Ishikawa (cell line): Measurements from ENCODE around the gene RRAGB.

Experiments used
- CEBPB ChIP-seq: IDR thresholded peaks from 2 replicates; pipeline ENCODE4 v1.6.1; 2012
- CREB1 ChIP-seq: IDR thresholded peaks from 2 replicates; pipeline ENCODE4 v1.6.1; 2012; ENCODE audit warnings: low read depth
- EGR1 ChIP-seq: IDR thresholded peaks from 2 replicates; pipeline ENCODE4 v1.6.1; 2012
- EP300 ChIP-seq: IDR thresholded peaks from 2 replicates; pipeline ENCODE4 v1.6.1; 2012; ENCODE audit warnings: borderline replicate concordance
- FOXM1 ChIP-seq: IDR thresholded peaks from 2 replicates; pipeline ENCODE4 v1.6.1; 2012; ENCODE audit warnings: low read depth, borderline replicate concordance
- NFIC ChIP-seq: IDR thresholded peaks from 2 replicates; pipeline ENCODE4 v1.6.1; 2012
- RAD21 ChIP-seq: IDR thresholded peaks from 2 replicates; pipeline ENCODE4 v1.6.1; 2012; ENCODE audit warnings: low read depth
- TAF1 ChIP-seq: IDR thresholded peaks from 2 replicates; pipeline ENCODE4 v1.6.1; 2012; ENCODE audit warnings: low read depth, mild to moderate bottlenecking
- TCF12 ChIP-seq: IDR thresholded peaks from 2 replicates; pipeline ENCODE4 v1.6.1; 2012; ENCODE audit warnings: low read depth
- TEAD4 ChIP-seq: IDR thresholded peaks from 2 replicates; pipeline ENCODE4 v1.6.1; 2012
- YY1 ChIP-seq: IDR thresholded peaks from 2 replicates; pipeline ENCODE4 v1.6.1; 2012; ENCODE audit warnings: low read depth
- ZBTB7A ChIP-seq: IDR thresholded peaks from 2 replicates; pipeline ENCODE4 v1.6.1; 2012; ENCODE audit warnings: low read depth
- TF ChIP-seq, protein P1 (sequence below): IDR thresholded peaks from 2 replicates; pipeline ENCODE4 v1.6.1; 2012
- TF ChIP-seq, protein P2 (sequence below): IDR thresholded peaks from 2 replicates; pipeline ENCODE4 v1.6.1; 2012; ENCODE audit warnings: low read depth, mild to moderate bottlenecking
- TF ChIP-seq, protein P3 (sequence below): IDR thresholded peaks from 2 replicates; pipeline ENCODE4 v1.6.1; 2012

The RRAGB gene

DNA sequence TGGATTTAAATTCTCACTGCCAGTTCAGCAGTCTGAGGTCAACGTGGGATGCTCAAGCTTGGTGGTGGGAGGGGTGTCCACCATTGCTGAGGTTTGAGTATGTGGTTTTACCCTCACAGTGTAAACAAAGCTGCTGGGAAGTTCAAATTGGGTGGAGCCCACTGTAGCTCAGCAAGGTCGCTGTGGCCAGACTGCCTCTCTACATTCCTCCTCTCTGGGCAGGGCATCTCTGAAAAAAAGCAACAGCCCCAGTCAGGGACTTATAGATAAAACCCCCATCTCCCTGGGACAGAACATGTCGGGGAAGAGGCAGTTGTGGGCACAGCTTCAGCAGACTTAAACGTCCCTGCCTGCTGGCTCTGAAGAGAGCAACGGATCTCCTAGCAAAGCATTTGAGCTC is 14.9 kb upstream of the RRAGB start:
- TF ChIP-seq CEBPB (no peak), YY1 (no peak), NFIC (no peak), EP300 (no peak), CREB1 (no peak), FOXM1 (no peak), RAD21 (no peak), TEAD4 (no peak), EGR1 (no peak), TCF12 (no peak), TAF1 (no peak), ZBTB7A (no peak)
- TF ChIP-seq, protein P1, sequence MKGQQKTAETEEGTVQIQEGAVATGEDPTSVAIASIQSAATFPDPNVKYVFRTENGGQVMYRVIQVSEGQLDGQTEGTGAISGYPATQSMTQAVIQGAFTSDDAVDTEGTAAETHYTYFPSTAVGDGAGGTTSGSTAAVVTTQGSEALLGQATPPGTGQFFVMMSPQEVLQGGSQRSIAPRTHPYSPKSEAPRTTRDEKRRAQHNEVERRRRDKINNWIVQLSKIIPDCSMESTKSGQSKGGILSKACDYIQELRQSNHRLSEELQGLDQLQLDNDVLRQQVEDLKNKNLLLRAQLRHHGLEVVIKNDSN, result no peak
- TF ChIP-seq, protein P2, sequence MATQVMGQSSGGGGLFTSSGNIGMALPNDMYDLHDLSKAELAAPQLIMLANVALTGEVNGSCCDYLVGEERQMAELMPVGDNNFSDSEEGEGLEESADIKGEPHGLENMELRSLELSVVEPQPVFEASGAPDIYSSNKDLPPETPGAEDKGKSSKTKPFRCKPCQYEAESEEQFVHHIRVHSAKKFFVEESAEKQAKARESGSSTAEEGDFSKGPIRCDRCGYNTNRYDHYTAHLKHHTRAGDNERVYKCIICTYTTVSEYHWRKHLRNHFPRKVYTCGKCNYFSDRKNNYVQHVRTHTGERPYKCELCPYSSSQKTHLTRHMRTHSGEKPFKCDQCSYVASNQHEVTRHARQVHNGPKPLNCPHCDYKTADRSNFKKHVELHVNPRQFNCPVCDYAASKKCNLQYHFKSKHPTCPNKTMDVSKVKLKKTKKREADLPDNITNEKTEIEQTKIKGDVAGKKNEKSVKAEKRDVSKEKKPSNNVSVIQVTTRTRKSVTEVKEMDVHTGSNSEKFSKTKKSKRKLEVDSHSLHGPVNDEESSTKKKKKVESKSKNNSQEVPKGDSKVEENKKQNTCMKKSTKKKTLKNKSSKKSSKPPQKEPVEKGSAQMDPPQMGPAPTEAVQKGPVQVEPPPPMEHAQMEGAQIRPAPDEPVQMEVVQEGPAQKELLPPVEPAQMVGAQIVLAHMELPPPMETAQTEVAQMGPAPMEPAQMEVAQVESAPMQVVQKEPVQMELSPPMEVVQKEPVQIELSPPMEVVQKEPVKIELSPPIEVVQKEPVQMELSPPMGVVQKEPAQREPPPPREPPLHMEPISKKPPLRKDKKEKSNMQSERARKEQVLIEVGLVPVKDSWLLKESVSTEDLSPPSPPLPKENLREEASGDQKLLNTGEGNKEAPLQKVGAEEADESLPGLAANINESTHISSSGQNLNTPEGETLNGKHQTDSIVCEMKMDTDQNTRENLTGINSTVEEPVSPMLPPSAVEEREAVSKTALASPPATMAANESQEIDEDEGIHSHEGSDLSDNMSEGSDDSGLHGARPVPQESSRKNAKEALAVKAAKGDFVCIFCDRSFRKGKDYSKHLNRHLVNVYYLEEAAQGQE, result no peak
- TF ChIP-seq, protein P3, sequence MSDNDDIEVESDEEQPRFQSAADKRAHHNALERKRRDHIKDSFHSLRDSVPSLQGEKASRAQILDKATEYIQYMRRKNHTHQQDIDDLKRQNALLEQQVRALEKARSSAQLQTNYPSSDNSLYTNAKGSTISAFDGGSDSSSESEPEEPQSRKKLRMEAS, result no peak

DNA sequence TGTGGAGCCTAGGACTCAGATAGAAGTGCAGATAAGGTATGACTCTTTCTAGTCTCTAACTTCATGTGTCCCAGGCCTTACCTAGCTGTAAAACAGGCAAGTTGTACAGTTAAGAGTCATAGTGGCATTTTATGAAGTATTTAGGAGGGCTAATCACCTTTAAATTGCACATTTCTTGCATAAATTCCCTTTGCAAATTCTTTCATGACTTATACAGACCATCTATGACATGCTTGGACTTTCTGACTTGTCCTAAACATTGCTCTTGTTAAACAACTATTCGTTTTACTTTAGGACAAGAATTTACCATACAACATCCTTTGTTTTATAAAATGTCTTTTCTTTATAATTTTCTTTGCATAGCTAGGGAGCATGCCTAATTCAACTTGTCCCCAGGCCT is 7.8 kb upstream of the RRAGB start:
- no peak for TF ChIP-seq CREB1
- no peak for TF ChIP-seq TAF1
- TF ChIP-seq RAD21, result no peak
- no peak for TF ChIP-seq CEBPB
- TF ChIP-seq, protein P2, result no peak
- TF ChIP-seq, protein P3, result no peak
- TF ChIP-seq EP300, result no peak
- TF ChIP-seq, protein P1, result no peak
- no peak for TF ChIP-seq TEAD4
- no peak for TF ChIP-seq YY1
- no peak for TF ChIP-seq FOXM1
- TF ChIP-seq TCF12, result no peak
- TF ChIP-seq EGR1, result no peak
- no peak for TF ChIP-seq ZBTB7A
- TF ChIP-seq NFIC, result no peak

DNA sequence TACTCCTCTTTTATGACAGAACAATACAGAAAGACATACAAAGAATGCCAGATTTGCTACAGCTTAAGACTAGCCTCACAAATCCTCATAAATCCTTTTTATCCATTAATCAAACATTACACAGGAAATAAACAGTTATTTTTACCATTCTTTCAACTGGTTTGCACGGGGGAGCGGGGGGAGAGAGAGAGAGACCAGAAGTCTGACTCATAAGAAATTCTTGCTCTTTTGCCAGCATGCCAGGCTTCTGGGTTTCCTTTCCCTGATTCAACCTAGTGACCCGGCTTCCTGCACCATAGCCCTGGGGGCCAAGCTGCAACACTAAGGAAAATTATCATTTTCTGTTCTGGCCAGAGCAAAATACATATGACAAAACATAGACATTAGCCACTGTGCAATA is 6.8 kb upstream of the RRAGB start:
- no peak for TF ChIP-seq EP300
- no peak for TF ChIP-seq TAF1
- TF ChIP-seq TCF12, result no peak
- no peak for TF ChIP-seq FOXM1
- no peak for TF ChIP-seq TEAD4
- TF ChIP-seq, protein P2, result no peak
- TF ChIP-seq EGR1, result no peak
- no peak for TF ChIP-seq CREB1
- TF ChIP-seq, protein P3, result no peak
- no peak for TF ChIP-seq ZBTB7A
- no peak for TF ChIP-seq NFIC

DNA sequence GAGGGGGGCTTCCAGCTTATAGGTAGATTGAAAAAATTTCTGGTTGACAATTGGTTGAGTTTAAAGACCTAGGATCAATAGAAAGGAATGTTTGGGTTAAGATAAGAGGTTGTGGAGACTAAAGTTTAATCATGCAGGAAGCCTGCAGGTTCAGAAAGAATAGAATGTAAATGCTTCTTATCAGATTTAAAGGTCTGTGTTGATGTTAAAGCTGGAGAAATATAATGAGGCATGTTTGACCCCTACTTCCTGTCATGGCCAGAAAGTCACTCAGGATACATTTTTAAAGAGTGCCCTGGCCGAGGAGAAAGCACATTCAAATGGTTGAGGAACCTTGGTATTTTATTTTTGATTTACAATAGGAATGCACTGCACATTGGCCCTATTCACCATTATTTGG is 3.9 kb upstream of the RRAGB start:
- TF ChIP-seq, protein P2, result no peak
- TF ChIP-seq FOXM1 (no peak), EP300 (no peak), TAF1 (no peak), CREB1 (no peak), EGR1 (no peak)
- TF ChIP-seq, protein P1, result no peak
